Measurements from ENCODE around the gene GTF2A1L. TPM values are rescaled to one million over a fixed set of nuclear protein-coding genes. Genes with fewer than 3 reads are reported as not detected.

GTF2A1L gene
- total and polyA plus RNA-seq, 2 donors (not counting 3 experiments of a cell fraction or from before 2014, with no cell fraction given), result 0.46 TPM; not detected in 1

GRCh38 chr2:48695991-48696390 lies 78.3 kb downstream of the GTF2A1L start:
- Histone ChIP-seq H4K20me1 (replicated peaks; ENCODE audit: control insufficient read depth, extremely low read depth, insufficient read depth, low read length) (no peaks in the 10 kb centered on the region), H3K4me2 (ENCODE audit: insufficient read depth, low read length) (no peak overlapping the region), H3K27me3 (ENCODE audit: control insufficient read depth in 2 of 2, insufficient read depth in 2 of 2, low read length in 2 of 2) (no peaks in the 10 kb centered on the region), H3K4me3 (replicated peaks in 1 of 3; ENCODE audit: insufficient read depth in 1 of 3, low read depth in 1 of 3, low read length in 3 of 3) (no peak overlapping the region), H3K79me2 (ENCODE audit: control insufficient read depth, insufficient read depth, low read length) (no peaks in the 10 kb centered on the region), H3K9me1 (replicated peaks; ENCODE audit: control insufficient read depth, extremely low read depth, insufficient read depth, low read length) (no peaks in the 10 kb centered on the region), H2AFZ (ENCODE audit: low read depth, low read length) (no peak overlapping the region), H3K27ac (ENCODE audit: insufficient read depth, low read depth, low read length) (no peak overlapping the region), H3K36me3 (ENCODE audit: control insufficient read depth in 2 of 2, extremely low read depth in 1 of 2, insufficient read depth in 2 of 2, low read length in 2 of 2) (no peaks in the 10 kb centered on the region), H3K9me3 (replicated peaks; ENCODE audit: control insufficient read depth, insufficient read depth, low read length) (no peaks in the 10 kb centered on the region), H3K9ac (replicated peaks; ENCODE audit: extremely low read depth, insufficient read depth, low read length) (no peak overlapping the region), H3K4me1 (ENCODE audit: control insufficient read depth, extremely low read depth, insufficient read depth, low read length) (no peaks in the 10 kb centered on the region)
- intact Hi-C loops (cut with micrococcal nuclease) (no loop called here), dilution Hi-C loops (cut with MboI; ENCODE audit: extremely low pct_ligation_motif_present, low sequenced_read_pairs) (no loop called here)
- FAIRE-seq (no peak), DNase-seq (ENCODE audit: low read depth, low spot score) (no peak)
- no TSS peak for BruUV-seq (replicated peaks)
- TF ChIP-seq EZH2 (IDR thresholded peaks at IDR 0.05; ENCODE audit: borderline replicate concordance, low read depth, low read length, severe bottlenecking) (no peak), POLR2A (IDR thresholded peaks at IDR 0.05; ENCODE audit: low read depth, low read length) (no peak), POLR2AphosphoS5 (IDR thresholded peaks at IDR 0.05; ENCODE audit: insufficient read depth, low read depth, low read length) (no peak), FOS (IDR thresholded peaks at IDR 0.05; ENCODE audit: borderline replicate concordance, insufficient read depth, low read length) (no peak), GATA2 (IDR thresholded peaks at IDR 0.05; ENCODE audit: insufficient read depth, insufficient read length, low read depth, low read length) (no peak)
- TF ChIP-seq, protein P1, sequence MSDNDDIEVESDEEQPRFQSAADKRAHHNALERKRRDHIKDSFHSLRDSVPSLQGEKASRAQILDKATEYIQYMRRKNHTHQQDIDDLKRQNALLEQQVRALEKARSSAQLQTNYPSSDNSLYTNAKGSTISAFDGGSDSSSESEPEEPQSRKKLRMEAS (IDR thresholded peaks at IDR 0.05; ENCODE audit: insufficient read depth, insufficient read length), result no peak
- ChIA-PET CTCF (no interaction called here), POLR2A (no interaction called here)

DNA sequence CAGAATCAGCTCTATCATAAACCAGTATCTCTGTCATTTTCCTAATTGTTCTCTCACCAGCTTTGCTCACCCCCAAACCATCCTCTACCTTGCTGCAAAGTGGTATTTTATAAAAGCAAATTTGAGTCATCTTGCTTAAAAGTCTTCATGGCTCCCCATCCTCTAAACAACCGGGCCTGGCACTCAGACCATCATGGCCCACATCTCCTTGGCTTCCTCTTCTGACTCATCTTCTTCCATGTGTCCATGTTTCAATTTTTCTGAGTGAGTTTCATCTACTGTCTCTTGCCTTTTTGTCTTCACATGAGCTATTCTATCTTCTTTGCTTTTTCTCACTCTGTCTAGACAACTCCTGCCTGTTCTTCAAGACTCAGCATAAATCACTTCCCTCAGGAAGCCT lies 79.2 kb downstream of the GTF2A1L start:
- no peak for TF ChIP-seq EZH2 (IDR thresholded peaks at IDR 0.05; ENCODE audit: borderline replicate concordance, low read depth, low read length, severe bottlenecking)
- TF ChIP-seq POLR2AphosphoS5 (IDR thresholded peaks at IDR 0.05; ENCODE audit: insufficient read depth, low read depth, low read length), result no peak
- no peak for TF ChIP-seq GATA2 (IDR thresholded peaks at IDR 0.05; ENCODE audit: insufficient read depth, insufficient read length, low read depth, low read length)
- TF ChIP-seq, protein P1 (IDR thresholded peaks at IDR 0.05; ENCODE audit: insufficient read depth, insufficient read length), result no peak
- TF ChIP-seq MYC (IDR thresholded peaks at IDR 0.05; ENCODE audit: low read depth, low read length), result no peak
- no peak for TF ChIP-seq POLR2A (IDR thresholded peaks at IDR 0.05; ENCODE audit: low read depth, low read length)
- TF ChIP-seq FOS (IDR thresholded peaks at IDR 0.05; ENCODE audit: borderline replicate concordance, insufficient read depth, low read length), result no peak
- TF ChIP-seq JUN (IDR thresholded peaks at IDR 0.05; ENCODE audit: borderline replicate concordance, insufficient read depth, insufficient read length, low read depth), result no peak
- no peak for TF ChIP-seq CTCF (IDR thresholded peaks at IDR 0.05; ENCODE audit: extremely low read depth in 1 of 2, insufficient read depth in 1 of 2, low read depth in 1 of 2, low read length in 2 of 2)

More for the DNA sequence above, 79.2 kb downstream of the GTF2A1L start:
- ChIA-PET CTCF (no interaction called here), POLR2A (no interaction called here)
- dilution Hi-C loops (cut with MboI; ENCODE audit: extremely low pct_ligation_motif_present, low sequenced_read_pairs), result no loop called here
- no peaks in the 10 kb centered on the region for H3K36me3 ChIP-seq (ENCODE audit: control insufficient read depth in 2 of 2, extremely low read depth in 1 of 2, insufficient read depth in 2 of 2, low read length in 2 of 2)
- intact Hi-C loops (cut with micrococcal nuclease), result no loop called here
- no peak for DNase-seq (ENCODE audit: low read depth, low spot score)
- no peaks in the 10 kb centered on the region for H3K9me1 ChIP-seq (replicated peaks; ENCODE audit: control insufficient read depth, extremely low read depth, insufficient read depth, low read length)
- no peaks in the 10 kb centered on the region for H3K4me1 ChIP-seq (ENCODE audit: control insufficient read depth, extremely low read depth, insufficient read depth, low read length)
- no peaks in the 10 kb centered on the region for H3K79me2 ChIP-seq (ENCODE audit: control insufficient read depth, insufficient read depth, low read length)
- no peak overlapping the region for H3K4me3 ChIP-seq (replicated peaks in 1 of 3; ENCODE audit: insufficient read depth in 1 of 3, low read depth in 1 of 3, low read length in 3 of 3)
- H3K27ac ChIP-seq (ENCODE audit: insufficient read depth, low read depth, low read length), result no peak overlapping the region
- no peak overlapping the region for H2AFZ ChIP-seq (ENCODE audit: low read depth, low read length)
- BruUV-seq (replicated peaks), result no TSS peak
- H3K4me2 ChIP-seq (ENCODE audit: insufficient read depth, low read length), result no peak overlapping the region
- no peaks in the 10 kb centered on the region for H3K27me3 ChIP-seq (ENCODE audit: control insufficient read depth in 2 of 2, insufficient read depth in 2 of 2, low read length in 2 of 2)
- no peaks in the 10 kb centered on the region for H3K9me3 ChIP-seq (replicated peaks; ENCODE audit: control insufficient read depth, insufficient read depth, low read length)
- no peaks in the 10 kb centered on the region for H4K20me1 ChIP-seq (replicated peaks; ENCODE audit: control insufficient read depth, extremely low read depth, insufficient read depth, low read length)
- H3K9ac ChIP-seq (replicated peaks; ENCODE audit: extremely low read depth, insufficient read depth, low read length), result no peak overlapping the region
- FAIRE-seq, result no peak
